ENCODE data around the gene EFNA2. TPM values are rescaled to one million over a fixed set of nuclear protein-coding genes. Genes with fewer than 3 reads are reported as not detected.
A peak's percentile ranks its signal among the peaks of the same experiment; 100 is the strongest.

The EFNA2 gene
- total and polyA plus RNA-seq, 2 of the 8 experiments (the other 6 are each of a cell fraction or from before 2014, with no cell fraction given), result 4.0 to 7.0 TPM

- peak overlapping the region in 1 of 2 experiments; percentile 18; a peak in 2 of 4 replicates for H3K4me2 ChIP-seq (ENCODE audit: insufficient read depth in 1 of 2, low read depth in 2 of 2, low read length in 2 of 2)
Measured at GRCh38 chr19:1271528-1272422, 13.9 kb upstream of the EFNA2 start.

More at GRCh38 chr19:1271528-1272422, 13.9 kb upstream of the EFNA2 start:
- Histone ChIP-seq H3K4me1 (replicated peaks in 1 of 4; ENCODE audit: control insufficient read depth in 3 of 4, insufficient read depth in 4 of 4, low read length in 3 of 4) (peaks cover 4 to 45% (median 33%) of the 10 kb centered on the region in 4 experiments), H2BK5ac (ENCODE audit: low read depth, low read length) (no peak overlapping the region), H3K23me2 (ENCODE audit: low read depth, low read length) (peaks cover 21% of the 10 kb centered on the region; the same call in 1 of the 2 replicates), H3K23ac (ENCODE audit: insufficient read length) (no peak overlapping the region), H3K27me3 (replicated peaks in 1 of 4; ENCODE audit: control insufficient read depth in 3 of 4, extremely low read depth in 1 of 4, insufficient read depth in 3 of 4, low read length in 3 of 4) (peaks cover 0 to 10% (median 5%) of the 10 kb centered on the region in 4 experiments; a peak in 4 of 7 replicates), H3K36me3 (ENCODE audit: control insufficient read depth in 2 of 4, insufficient read depth in 4 of 4, low read length in 3 of 4) (peaks cover 33 to 46% (median 41%) of the 10 kb centered on the region in 4 experiments), H2BK20ac (ENCODE audit: low read length) (no peak overlapping the region), H4K5ac (ENCODE audit: insufficient read length, low read depth, low read length) (no peak overlapping the region), H3K18ac (ENCODE audit: extremely low read depth, low read length) (no peak overlapping the region), H3K9ac (replicated peaks in 1 of 4; ENCODE audit: extremely low read depth in 1 of 4, low read depth in 3 of 4, low read length in 3 of 4) (no peak overlapping the region), H3K4me3 (ENCODE audit: extremely low read depth in 1 of 4, insufficient read depth in 2 of 4, low read depth in 3 of 4, low read length in 4 of 4) (no peak overlapping the region), H3K79me1 (ENCODE audit: low read depth, low read length) (peaks cover 22% of the 10 kb centered on the region), H3K56ac (replicated peaks; ENCODE audit: insufficient read length, low read depth, low read length) (no peak overlapping the region), H3K79me2 (ENCODE audit: control insufficient read depth in 1 of 2, insufficient read depth in 2 of 2, low read length in 2 of 2) (peaks cover 5 to 38% of the 10 kb centered on the region in 2 experiments), H3K27ac (ENCODE audit: low read depth, low read length) (no peak overlapping the region), H3K14ac (ENCODE audit: insufficient read length) (no peak overlapping the region), H2BK120ac (replicated peaks; ENCODE audit: low read depth, low read length) (no peak overlapping the region), H4K91ac (replicated peaks; ENCODE audit: insufficient read length, low read length) (no peak overlapping the region), H4K8ac (ENCODE audit: extremely low read depth, insufficient read depth, low read length) (peak overlapping the region; percentile 7; the same call in 1 of the 2 replicates), H4K20me1 (replicated peaks in 1 of 2; ENCODE audit: control insufficient read depth in 1 of 2, insufficient read depth in 2 of 2, low read length in 2 of 2) (peaks cover 7 to 25% of the 10 kb centered on the region in 2 experiments), H2BK15ac (ENCODE audit: low read length) (no peak overlapping the region), H2AFZ (ENCODE audit: low read length) (no peak overlapping the region), H3K4ac (replicated peaks; ENCODE audit: insufficient read length, low read depth, low read length) (no peak overlapping the region), H2AK5ac (ENCODE audit: low read depth, low read length) (no peak overlapping the region), H3K9me3 (ENCODE audit: insufficient read depth in 2 of 2, low read depth in 1 of 2, low read length in 1 of 2) (no peaks in the 10 kb centered on the region), H2BK12ac (ENCODE audit: low read depth, low read length) (no peak overlapping the region)
- 93% methylated on average over 37 of the region's 37 CpGs; no CpG with 5 or more reads in 1 of the 2 experiments for WGBS, 2 experiments (ENCODE audit: extremely low coverage in 1 of 2, insufficient coverage in 1 of 2, insufficient read length in 1 of 2, insufficient replicate concordance in 2 of 2, low coverage in 1 of 2, low lambda C conversion rate in 2 of 2, missing lambda C conversion rate in 1 of 2)
- ChIA-PET POLR2A (ENCODE audit: partially characterized antibody) (interaction anchor here (0.8 to 11.4 kb wide), 21 partner anchors 8 to 186 kb away, joined by 3 to 331 read pairs (median 3); partner anchors contain the start of genes CBARP, CIRBP and GPX4), CTCF (ENCODE audit: partially characterized antibody) (interaction anchor here (0.6 to 3.1 kb wide), 3 partner anchors 10 to 147 kb away, joined by 3 to 29 read pairs (median 3); no protein-coding TSS in a partner anchor)
- peak in 1 of 2 experiments; percentile 67; a peak in 2 of 3 replicates for TF ChIP-seq POLR2A (IDR thresholded peaks at IDR 0.05; ENCODE audit: control extremely low read depth in 1 of 2, low read depth in 2 of 2, low read length in 2 of 2)
- TF ChIP-seq HDAC2 (IDR thresholded peaks at IDR 0.05; ENCODE audit: borderline replicate concordance in 1 of 2, low read depth in 2 of 2, low read length in 2 of 2), result no peak
- no peak for DNase-seq (ENCODE audit: low read depth in 1 of 2, low spot score in 2 of 2)
- no peak for FAIRE-seq
